IMR-90 (cell line): Measurements from ENCODE around the gene WDR89. TPM values are rescaled to one million over a fixed set of nuclear protein-coding genes. Genes with fewer than 3 reads are reported as not detected.

Source experiments
- ATAC-seq: fragments of 200-7000 bp; cut with Tn5 transposase; 2 replicates; pipeline ENCODE4 v1.9.1; 2020; ENCODE audit warnings: low read depth, mild to moderate bottlenecking, moderate library complexity
- BruUV-seq: library from RNA; stranded (reverse); fragments of 400-500 nt; replicated peaks from 2 replicates; lab custom pipeline; 2021; lab: Mats Ljungman, UMichigan
- CTCF ChIA-PET: fragments of 300-600 bp; formaldehyde crosslinking; extraction: SDS; loops from one replicate; lab custom pipeline; 2021; ENCODE audit warnings: antibody characterized with exemption; lab: Yijun Ruan, JAX
- POLR2A ChIA-PET: fragments of 300-600 bp; sonication (Branson Sonifier 250); formaldehyde crosslinking; loops from one replicate; lab custom pipeline; 2022; ENCODE audit warnings: antibody characterized with exemption; ENCODE audit not compliant: unreplicated experiment; lab: Charles Lee
- DNase-seq: peaks from one replicate; pipeline ENCODE4 v3.0.0; 2013
- H2AFZ ChIP-seq: replicated peaks from 2 replicates; pipeline ENCODE3; 2013; ENCODE audit warnings: low read length, mild to moderate bottlenecking; ENCODE audit not compliant: poor library complexity
- H2AK5ac ChIP-seq: 2 replicates; pipeline ENCODE4 v1.6.1; 2013; ENCODE audit warnings: low read depth, low read length, inconsistent platforms
- H2AK9ac ChIP-seq: replicated peaks from 2 replicates; pipeline ENCODE3; 2013; ENCODE audit warnings: mild to moderate bottlenecking, low read depth, low read length, moderate library complexity; ENCODE audit not compliant: poor library complexity
- H2BK120ac ChIP-seq: 2 replicates; pipeline ENCODE4 v1.6.1; 2013; ENCODE audit warnings: low read depth, low read length, inconsistent platforms
- H2BK15ac ChIP-seq: 3 replicates; pipeline ENCODE4 v1.6.1; 2013; ENCODE audit warnings: low read depth, low read length, inconsistent platforms
- H2BK20ac ChIP-seq: 2 replicates; pipeline ENCODE4 v1.6.1; 2013; ENCODE audit warnings: low read depth, mild to moderate bottlenecking, inconsistent platforms, low read length, moderate library complexity
- H2BK5ac ChIP-seq: 2 replicates; pipeline ENCODE4 v1.6.1; 2013; ENCODE audit warnings: mild to moderate bottlenecking, low read depth, low read length, inconsistent platforms; ENCODE audit not compliant: poor library complexity, severe bottlenecking
- H3K14ac ChIP-seq: replicated peaks from 2 replicates; pipeline ENCODE4 v1.6.1; 2013; ENCODE audit warnings: low read depth, low read length, inconsistent platforms
- H3K18ac ChIP-seq: 2 replicates; pipeline ENCODE4 v1.6.1; 2013; ENCODE audit warnings: low read depth, low read length, control low read depth
- H3K23ac ChIP-seq: 2 replicates; pipeline ENCODE4 v1.6.1; 2013; ENCODE audit warnings: low read depth, low read length, inconsistent platforms
- H3K27ac ChIP-seq: 2 replicates; pipeline ENCODE4 v1.5.1; 2013; ENCODE audit warnings: mild to moderate bottlenecking, control low read depth, low read length; ENCODE audit not compliant: insufficient read depth
- H3K27me3 ChIP-seq: 2 replicates; pipeline ENCODE4 v1.6.1; 2013; ENCODE audit warnings: low read length; ENCODE audit not compliant: control insufficient read depth, insufficient read depth
- H3K36me3 ChIP-seq: 2 replicates; pipeline ENCODE4 v1.6.1; 2013; ENCODE audit warnings: low read length, mixed read lengths; ENCODE audit not compliant: control insufficient read depth, insufficient read depth
- H3K4ac ChIP-seq: 2 replicates; pipeline ENCODE4 v1.6.1; 2013; ENCODE audit warnings: low read depth, low read length, inconsistent platforms
- H3K4me1 ChIP-seq: 2 replicates; pipeline ENCODE4 v1.6.1; 2013; ENCODE audit warnings: low read length, mixed read lengths; ENCODE audit not compliant: control insufficient read depth, insufficient read depth
- H3K4me2 ChIP-seq: 2 replicates; pipeline ENCODE4 v1.6.1; 2013; ENCODE audit warnings: low read depth, mild to moderate bottlenecking, control low read depth, low read length, moderate library complexity
- H3K4me3 ChIP-seq: 2 replicates; pipeline ENCODE4 v1.5.1; 2013; ENCODE audit warnings: low read depth, mild to moderate bottlenecking, control low read depth, low read length, moderate library complexity; ENCODE audit not compliant: insufficient read depth
- H3K56ac ChIP-seq: 2 replicates; pipeline ENCODE4 v1.6.1; 2013; ENCODE audit warnings: low read length, inconsistent platforms; ENCODE audit not compliant: insufficient read depth; ENCODE audit errors: extremely low read depth
- H3K79me1 ChIP-seq, 2 experiments: 2 replicates each; pipeline ENCODE4 v1.6.1; 2013; ENCODE audit warnings: low read length in 2 of 2, inconsistent platforms in 1 of 2, low read depth in 1 of 2
- H3K9ac ChIP-seq: 2 replicates; pipeline ENCODE4 v1.6.1; 2013; ENCODE audit warnings: low read depth, low read length, control low read depth
- H3K9me1 ChIP-seq: 2 replicates; pipeline ENCODE4 v1.6.1; 2013; ENCODE audit warnings: low read length, inconsistent platforms; ENCODE audit not compliant: insufficient read depth
- H3K9me3 ChIP-seq: 2 replicates; pipeline ENCODE4 v1.6.1; 2013; ENCODE audit warnings: low read length; ENCODE audit not compliant: control insufficient read depth, insufficient read depth
- H4K20me1 ChIP-seq: 2 replicates; pipeline ENCODE4 v1.6.1; 2013; ENCODE audit warnings: low read length, inconsistent platforms; ENCODE audit not compliant: insufficient read depth
- H4K5ac ChIP-seq: 2 replicates; pipeline ENCODE4 v1.6.1; 2013; ENCODE audit warnings: mild to moderate bottlenecking, low read depth, low read length, control low read depth
- H4K8ac ChIP-seq, 2 experiments: 2 replicates each; pipeline ENCODE4 v1.6.1; 2013; ENCODE audit warnings: low read depth in 2 of 2, low read length in 2 of 2, control low read depth in 1 of 2, inconsistent platforms in 1 of 2
- H4K91ac ChIP-seq: 2 replicates; pipeline ENCODE4 v1.6.1; 2013; ENCODE audit warnings: low read depth, low read length, inconsistent platforms; ENCODE audit not compliant: insufficient read depth
- BHLHE40 ChIP-seq: fragments of 150-350 bp; IDR thresholded peaks from 2 replicates; pipeline ENCODE4 v1.6.1; 2016; ENCODE audit warnings: mild to moderate bottlenecking, low read depth, low read length
- CHD1 ChIP-seq: IDR thresholded peaks from 2 replicates; pipeline ENCODE4 v1.6.1; 2012; ENCODE audit warnings: low read depth, low read length, improper control_type of control experiment
- CTCF ChIP-seq: conservative IDR thresholded peaks from 2 replicates; pipeline ENCODE4 v1.5.1; 2012; ENCODE audit warnings: mild to moderate bottlenecking, low read depth, low read length, improper control_type of control experiment
- MAFK ChIP-seq: IDR thresholded peaks from 2 replicates; pipeline ENCODE4 v1.6.1; 2012; ENCODE audit warnings: low read depth, low read length, improper control_type of control experiment
- MAZ ChIP-seq: IDR thresholded peaks from 2 replicates; pipeline ENCODE4 v1.6.1; 2012; ENCODE audit warnings: low read depth, mild to moderate bottlenecking, low read length, improper control_type of control experiment, moderate library complexity, borderline replicate concordance
- POLR2A ChIP-seq: IDR thresholded peaks from 2 replicates; pipeline ENCODE4 v1.6.1; 2012; ENCODE audit warnings: mild to moderate bottlenecking, low read depth, low read length
- RCOR1 ChIP-seq: IDR thresholded peaks from 2 replicates; pipeline ENCODE4 v1.6.1; 2012; ENCODE audit warnings: mild to moderate bottlenecking, low read length, improper control_type of control experiment; ENCODE audit not compliant: insufficient replicate concordance
- dilution Hi-C: fragments of 300-500 bp; cut with HindIII; formaldehyde crosslinking; loops from one replicate; pipeline ENCODE4 v1.14.3; 2018; ENCODE audit warnings: low sequenced_read_pairs; ENCODE audit not compliant: unreplicated experiment
- in situ Hi-C: fragments of 300-500 bp; cut with MboI; formaldehyde crosslinking; loops from 3 replicates; pipeline ENCODE4 v1.14.3; 2019; ENCODE audit warnings: low sequenced_read_pairs, inconsistent platforms, mixed read lengths
- intact Hi-C: fragments of 100-400 bp; cut with micrococcal nuclease; formaldehyde crosslinking; loops from 2 replicates; pipeline ENCODE4 v1.10.0; 2022
- polyA plus RNA-seq, 3 experiments: library from polyadenylated mRNA; depleted of rRNA; stranded (reverse); fragments of >200 nt; gene quantifications; 2 replicates each; pipeline ENCODE4 v1.2.3, GENCODE V29; 2012; ENCODE audit warnings: low replicate concordance in 1 of 3
- total RNA-seq: library from RNA; depleted of rRNA; stranded (reverse); fragments of >200 nt; gene quantifications from 2 replicates; pipeline ENCODE4 v1.2.3, GENCODE V29; 2012

Gene WDR89
- total and polyA plus RNA-seq, 2 of the 4 experiments (the other 2 are of a cell fraction) = 4.3 to 10.2 TPM

GRCh38 chr14:63671987-63672386 lies 30.3 kb upstream of the WDR89 start (continued):
- TF ChIP-seq CTCF (no peak), MAFK (no peak)

GRCh38 chr14:63670692-63671091 lies 29.0 kb upstream of the WDR89 start:
- Histone ChIP-seq H3K23ac (no peak overlapping the region), H2BK5ac (no peak overlapping the region), H2BK15ac (no peak overlapping the region), H3K14ac (no peak overlapping the region), H2BK120ac (no peak overlapping the region), H3K56ac (no peak overlapping the region), H3K4me3 (no peak overlapping the region), H4K8ac (no peak overlapping the region), H4K20me1 (no peaks in the 10 kb centered on the region), H2BK20ac (no peak overlapping the region), H3K4me2 (no peak overlapping the region), H4K91ac (no peak overlapping the region), H3K79me1 (no peaks in the 10 kb centered on the region), H3K9ac (no peak overlapping the region), H2AK5ac (no peak overlapping the region), H3K9me1 (peaks cover 6% of the 10 kb centered on the region), H3K18ac (no peak overlapping the region), H3K36me3 (no peaks in the 10 kb centered on the region), H2AFZ (no peak overlapping the region), H3K9me3 (no peaks in the 10 kb centered on the region), H3K4me1 (no peaks in the 10 kb centered on the region), H2AK9ac (no peak overlapping the region), H3K27me3 (no peaks in the 10 kb centered on the region), H3K27ac (no peak overlapping the region), H4K5ac (no peak overlapping the region), H3K4ac (no peak overlapping the region)
- in situ Hi-C loops = no loop called here
- ChIA-PET POLR2A (no interaction called here), CTCF (interaction anchor here (0.6 kb wide), 1 partner anchor 14 kb away, joined by 4 read pairs; no protein-coding TSS in a partner anchor)
- intact Hi-C loops = no loop called here
- BruUV-seq = no TSS peak
- DNase-seq = no peak
- ATAC-seq = no peak
- TF ChIP-seq MAZ (no peak), RCOR1 (no peak), POLR2A (no peak), CHD1 (no peak), BHLHE40 (no peak)
- dilution Hi-C loops = no loop called here
